A172 (cell line): ENCODE measurements around the gene TMEM145. TPM values are rescaled to one million over a fixed set of nuclear protein-coding genes. Genes with fewer than 3 reads are reported as not detected.
"Not testable (repeated sequence)": the region's sequence is repeated elsewhere in the genome, so short reads cannot be mapped to it uniquely, and the experiment has no call there.

Experiments
- DNase-seq: peaks from one replicate; pipeline ENCODE4 v3.0.0-alpha.2; 2015; ENCODE audit warnings: low spot score
- total RNA-seq: library from RNA; depleted of rRNA; stranded (reverse); fragments of >200 nt; shearing (Covaris generic); gene quantifications from 2 replicates; pipeline ENCODE4 v1.2.3, GENCODE V29; 2014; rRNA removed

TMEM145 gene
- not detected in 2 replicates for total RNA-seq

DNA sequence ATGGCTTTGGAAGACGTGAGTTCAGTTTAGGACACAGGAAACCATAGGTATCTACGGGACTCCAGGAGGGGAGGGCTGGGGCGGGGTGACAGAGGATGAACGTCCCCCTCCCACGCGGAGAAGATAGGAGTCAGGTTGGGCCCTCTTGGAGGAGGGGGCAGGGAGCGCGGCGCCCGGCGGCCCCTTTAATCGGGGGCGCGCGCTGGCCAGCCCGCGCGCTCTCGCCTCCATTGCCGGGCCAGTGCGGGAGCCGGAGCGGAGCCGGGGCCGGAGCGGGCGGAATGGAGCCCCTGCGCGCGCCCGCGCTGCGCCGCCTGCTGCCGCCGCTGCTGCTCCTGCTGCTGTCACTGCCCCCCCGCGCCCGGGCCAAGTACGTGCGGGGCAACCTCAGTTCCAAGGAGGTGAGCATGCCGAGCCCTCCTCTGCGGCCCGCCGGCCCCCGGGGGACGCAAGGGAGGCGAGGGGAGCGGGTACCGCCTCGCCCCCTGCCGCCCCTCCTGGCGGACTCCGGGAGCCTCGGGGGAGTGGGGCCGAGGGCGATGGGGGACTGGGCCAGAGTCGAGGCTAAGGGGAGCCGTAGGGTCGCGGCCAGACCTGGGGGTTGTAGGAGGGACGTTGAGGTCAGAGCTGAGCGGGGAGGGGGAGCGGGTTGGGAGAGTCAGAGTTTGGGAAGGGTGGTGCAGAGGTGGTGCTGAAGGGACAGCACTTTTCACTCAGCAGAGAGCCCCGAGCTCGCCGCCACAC, at the start of gene TMEM145:
Gene TMEM145 (plus strand): TSS at position 214 of the 744 bp plus-strand sequence. CDS start 68 bp downstream, at position 282.
- DNase-seq, result peak; percentile 35

DNA sequence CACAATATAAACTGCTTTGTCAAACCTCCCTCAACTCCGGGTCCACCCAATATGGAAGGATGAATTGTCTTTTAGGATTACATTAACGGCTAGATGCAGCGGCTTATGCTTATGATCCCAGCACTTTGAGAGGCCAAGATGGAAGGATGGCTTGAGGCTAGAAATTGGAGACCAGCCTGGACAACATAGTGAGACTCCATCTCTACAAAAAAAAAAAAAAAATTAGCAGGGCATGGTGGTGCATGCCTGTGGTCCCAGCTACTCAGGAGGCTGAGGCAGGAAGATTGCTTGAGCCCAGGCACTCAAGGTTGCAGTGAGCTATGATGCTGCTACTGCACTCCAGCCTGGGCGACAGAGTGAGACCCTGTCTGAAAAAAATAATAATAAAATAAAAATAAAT, 47.0 kb upstream of the TMEM145 start:
- not testable (repeated sequence) for DNase-seq

DNA sequence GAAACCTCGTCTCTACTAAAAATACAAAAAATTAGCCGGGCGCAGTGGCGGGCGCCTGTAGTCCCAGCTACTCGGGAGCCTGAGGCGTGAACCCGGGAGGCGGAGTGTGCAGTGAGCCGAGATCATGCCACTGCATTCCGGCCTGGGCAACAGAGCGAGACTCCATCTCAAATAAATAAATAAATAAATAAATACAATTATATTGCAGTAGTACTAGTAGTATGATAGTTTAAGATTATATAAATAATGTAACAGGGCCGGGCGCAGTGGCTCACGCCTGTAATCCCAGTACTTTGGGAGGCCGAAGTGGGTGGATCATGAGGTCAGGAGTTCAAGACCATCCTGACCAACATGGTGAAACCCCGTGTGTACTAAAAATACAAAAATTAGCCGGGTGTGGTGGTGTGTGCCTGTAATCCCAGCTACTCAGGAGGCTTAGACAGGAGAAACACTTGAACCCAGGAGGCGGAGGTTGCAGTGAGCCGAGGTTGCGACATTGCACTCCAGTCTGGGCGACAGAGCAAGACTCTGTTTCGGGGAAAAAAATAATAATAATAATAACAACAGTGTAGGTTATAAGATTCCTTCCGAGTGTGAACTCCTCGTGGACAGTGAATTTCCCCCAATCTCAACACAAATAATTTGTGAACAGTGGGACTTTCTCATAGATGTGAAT, 46.0 kb upstream of the TMEM145 start:
- not testable (repeated sequence) for DNase-seq

DNA sequence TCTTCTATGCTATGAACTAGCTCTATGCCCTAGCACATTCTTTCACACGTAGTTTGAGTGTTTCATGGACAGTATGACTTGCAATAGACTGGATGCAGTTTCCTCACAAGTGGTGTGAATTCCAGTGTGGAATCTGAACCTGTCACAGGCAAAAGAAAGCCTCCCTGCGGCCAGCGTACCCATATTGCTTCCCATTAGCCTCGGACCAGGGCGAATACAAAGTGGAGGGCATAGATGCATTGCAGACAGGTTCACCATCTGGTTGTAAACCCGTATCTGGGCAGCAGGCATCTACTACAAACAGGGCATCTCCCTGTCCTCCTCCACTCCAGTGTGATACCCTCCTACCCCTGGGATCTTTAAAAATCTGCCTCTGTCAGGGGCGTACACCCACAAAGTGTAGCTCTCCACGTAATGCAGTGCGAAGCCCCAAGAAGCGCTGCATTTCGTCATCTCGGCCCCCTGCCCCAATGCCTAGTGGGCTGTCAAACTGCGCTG, 45.4 kb upstream of the TMEM145 start:
- DNase-seq, result no peak

DNA sequence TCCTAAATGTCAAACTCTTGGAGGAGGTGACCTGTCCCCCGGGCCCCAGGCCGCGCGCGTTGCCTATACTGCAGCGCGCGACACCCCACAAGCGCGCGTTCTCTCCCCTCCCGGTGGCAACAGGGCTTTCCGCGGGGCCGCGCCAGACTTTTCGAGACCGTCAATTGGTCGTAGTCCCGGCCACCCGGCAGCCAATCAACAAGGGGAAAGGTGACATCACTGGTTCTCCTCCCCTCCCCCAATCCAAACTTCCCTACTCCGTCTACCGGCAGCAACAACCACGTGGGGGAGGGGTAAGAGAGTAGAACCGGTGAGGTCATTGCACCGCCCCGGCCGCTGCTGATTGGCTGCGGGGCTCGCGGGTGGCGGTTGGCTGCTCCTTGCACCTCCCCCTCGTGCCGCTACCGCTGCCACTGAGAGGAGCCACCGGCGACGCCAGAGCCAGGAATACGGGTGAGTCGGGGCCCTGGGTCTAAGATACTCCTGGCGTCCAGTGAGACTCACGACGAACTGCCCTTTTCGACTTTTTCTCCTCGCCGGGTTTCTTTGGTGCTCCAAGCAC, 44.9 kb upstream of the TMEM145 start:
- peak; percentile 100 for DNase-seq

DNA sequence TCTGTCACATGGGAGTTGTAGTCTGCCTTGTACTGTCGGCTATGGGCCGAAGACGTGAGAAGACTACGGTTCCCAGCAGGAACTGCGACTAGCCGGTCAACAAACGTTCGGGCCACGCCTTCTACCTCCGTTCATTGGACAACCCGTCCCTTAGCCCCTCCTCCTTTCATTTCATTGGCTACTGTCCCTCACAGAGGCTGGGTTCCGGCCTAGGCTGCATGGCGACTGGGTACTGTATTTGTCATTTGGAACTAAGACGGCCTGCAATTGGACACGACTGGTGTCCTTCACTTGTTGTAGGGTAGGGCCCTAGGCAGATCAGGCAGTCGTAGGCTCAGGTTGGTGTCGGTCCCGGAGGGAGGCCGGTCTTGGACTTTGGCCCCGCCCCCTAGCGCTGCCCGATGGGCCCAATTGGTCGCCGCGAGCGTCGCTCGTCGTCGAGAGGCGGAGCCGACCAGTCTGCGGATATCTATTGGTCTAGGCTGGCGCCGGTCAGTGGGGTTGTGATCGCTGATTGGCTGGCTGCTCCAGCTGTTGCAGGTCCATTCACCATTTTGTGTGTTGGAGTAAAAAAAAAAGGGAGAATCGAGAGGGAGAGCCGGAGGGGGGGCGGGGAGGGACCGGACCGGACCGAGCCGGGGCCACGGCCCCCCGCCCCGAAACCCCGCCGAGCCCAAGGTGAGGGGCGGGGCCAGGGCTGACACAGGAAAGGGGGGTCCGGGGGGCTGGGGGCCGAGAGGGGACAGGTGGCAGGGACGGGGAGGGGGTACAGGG, 44.2 kb upstream of the TMEM145 start, which contains the start of gene CIC:
Gene CIC (plus strand): TSS at position 549 of the 774 bp plus-strand sequence. CDS start 2,532 bp downstream, outside the sequence.
- DNase-seq, result peak; percentile 100

DNA sequence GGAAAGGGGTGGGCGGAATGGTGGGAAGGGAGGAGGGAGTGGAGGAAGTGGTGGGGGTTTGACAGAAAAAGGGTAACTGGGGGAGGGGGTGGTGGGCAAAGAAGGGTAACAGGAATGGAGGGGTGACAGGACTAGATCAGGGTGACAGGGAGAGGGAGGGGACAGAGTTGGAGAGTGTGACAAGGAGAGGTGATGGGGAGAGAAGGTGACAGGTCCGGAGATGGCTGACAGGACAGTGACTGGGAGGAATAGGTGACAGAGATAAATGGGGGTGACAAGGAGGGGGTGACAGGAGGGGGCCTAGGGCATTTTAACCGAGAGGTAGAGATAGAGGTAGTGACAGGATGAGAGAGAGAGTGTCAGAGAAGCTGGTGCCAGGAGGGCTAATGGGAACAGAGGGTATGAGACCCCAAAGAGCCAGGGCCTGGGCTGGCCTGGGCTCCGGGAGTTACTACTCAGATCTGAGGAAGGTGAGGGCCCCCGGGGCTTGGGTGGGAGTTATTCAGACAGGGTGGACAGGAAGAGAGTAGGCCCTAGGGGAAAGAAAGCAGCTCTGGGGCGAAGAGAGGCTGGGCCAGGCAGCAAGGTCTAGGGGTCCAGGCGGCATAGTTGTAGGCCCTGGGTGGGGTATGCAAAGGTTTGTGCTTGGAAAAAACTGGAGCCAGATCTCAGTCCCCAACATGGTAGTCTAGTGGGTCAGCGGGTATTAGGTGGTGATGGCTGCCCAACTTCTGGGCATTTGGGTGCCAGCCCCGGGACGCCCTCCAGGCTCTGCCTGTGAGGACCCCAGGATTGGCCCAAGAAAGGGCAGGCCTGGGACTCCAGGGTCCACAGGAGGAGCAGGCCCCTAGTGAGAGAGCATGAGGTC, 43.4 kb upstream of the TMEM145 start:
- no peak for DNase-seq

DNA sequence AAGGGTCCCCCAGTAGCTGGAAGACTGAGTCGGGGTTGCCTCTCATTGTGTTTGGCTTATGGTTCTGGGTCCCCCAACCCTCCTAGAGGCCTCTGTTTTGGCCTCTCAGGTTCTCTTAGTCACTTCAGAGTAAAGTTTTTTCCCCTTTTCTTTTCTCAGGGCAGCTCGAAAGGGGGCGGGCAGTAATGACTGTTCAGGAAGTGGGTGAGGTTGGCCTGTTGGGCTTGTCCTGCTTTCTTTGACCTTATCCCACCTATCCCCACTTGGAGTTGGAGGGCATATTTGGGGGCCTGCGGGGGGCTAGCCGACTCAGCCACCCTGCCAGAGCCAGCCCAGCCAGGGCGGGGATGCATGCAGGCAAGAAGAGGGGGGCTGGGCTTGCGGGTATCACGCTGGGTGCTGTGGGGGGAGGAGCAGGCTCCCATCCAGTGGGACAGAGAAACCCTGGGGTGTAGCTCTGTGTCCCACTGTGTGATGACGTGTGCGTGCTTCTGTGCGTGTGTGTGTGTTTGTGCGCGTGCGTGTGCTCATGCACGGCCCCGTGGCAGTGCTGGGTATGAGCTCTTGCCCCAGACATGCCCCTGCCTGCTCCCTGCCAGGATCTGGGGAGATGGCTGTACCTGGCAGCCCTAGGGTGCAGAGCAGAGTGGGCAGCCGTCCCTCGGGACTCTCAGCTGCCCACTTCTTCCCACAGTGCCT, 42.6 kb upstream of the TMEM145 start:
- peak; percentile 86 for DNase-seq

DNA sequence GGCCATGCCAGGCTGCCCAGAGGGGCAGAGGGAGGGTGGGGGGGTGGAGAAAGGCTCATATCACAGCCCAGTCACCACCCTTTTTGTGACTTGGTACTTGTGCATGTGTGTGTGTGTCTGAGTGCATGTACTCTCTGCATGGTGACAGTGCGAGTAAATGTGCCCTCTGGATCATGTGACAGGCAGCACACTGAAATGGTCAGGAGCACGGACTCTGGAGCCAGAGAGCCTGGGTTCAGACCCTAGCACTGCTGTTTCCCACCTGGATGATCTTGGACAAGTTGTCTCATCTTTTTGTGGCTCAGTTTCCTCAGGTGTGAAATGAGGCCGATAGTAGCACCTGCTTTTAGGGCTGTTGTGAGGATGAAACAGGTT, 42.1 kb upstream of the TMEM145 start:
- no peak for DNase-seq

DNA sequence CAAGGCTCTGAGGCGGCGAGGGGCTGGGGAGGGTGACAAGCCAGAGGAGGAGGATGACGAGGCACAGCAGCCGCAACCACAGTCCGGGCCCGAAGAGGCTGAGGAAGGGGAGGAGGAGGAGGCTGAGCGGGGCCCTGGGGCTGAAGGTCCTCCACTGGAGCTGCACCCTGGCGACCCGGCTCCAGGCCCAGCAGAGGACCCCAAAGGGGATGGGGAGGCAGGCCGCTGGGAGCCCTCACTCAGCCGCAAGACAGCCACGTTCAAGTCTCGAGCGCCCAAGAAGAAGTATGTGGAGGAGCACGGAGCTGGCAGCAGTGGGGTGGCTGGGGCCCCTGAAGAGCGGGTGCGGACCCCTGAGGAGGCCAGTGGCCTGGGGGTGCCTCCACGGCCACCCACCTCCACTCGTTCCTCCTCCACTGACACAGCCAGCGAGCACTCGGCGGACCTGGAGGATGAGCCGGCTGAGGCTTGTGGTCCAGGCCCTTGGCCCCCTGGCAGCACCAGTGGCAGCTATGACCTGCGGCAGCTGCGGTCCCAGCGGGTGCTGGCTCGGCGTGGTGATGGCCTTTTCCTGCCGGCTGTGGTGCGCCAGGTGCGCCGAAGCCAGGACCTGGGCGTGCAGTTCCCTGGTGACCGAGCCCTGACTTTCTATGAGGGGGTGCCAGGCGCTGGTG, 41.1 kb upstream of the TMEM145 start:
- no peak for DNase-seq

DNA sequence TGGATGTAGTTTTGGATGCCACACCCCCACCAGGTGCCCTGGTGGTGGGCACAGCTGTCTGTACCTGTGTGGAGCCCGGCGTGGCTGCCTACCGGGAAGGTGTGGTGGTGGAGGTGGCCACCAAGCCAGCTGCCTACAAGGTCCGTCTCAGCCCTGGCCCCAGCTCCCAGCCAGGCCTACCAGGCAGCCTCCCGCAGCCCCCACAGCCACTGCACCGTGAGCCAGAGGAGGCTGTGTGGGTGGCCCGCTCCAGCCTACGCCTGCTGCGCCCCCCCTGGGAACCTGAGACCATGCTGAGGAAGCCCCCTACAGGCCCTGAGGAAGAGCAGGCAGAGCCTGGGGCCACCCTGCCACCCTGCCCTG, 40.6 kb upstream of the TMEM145 start:
- DNase-seq, result no peak

DNA sequence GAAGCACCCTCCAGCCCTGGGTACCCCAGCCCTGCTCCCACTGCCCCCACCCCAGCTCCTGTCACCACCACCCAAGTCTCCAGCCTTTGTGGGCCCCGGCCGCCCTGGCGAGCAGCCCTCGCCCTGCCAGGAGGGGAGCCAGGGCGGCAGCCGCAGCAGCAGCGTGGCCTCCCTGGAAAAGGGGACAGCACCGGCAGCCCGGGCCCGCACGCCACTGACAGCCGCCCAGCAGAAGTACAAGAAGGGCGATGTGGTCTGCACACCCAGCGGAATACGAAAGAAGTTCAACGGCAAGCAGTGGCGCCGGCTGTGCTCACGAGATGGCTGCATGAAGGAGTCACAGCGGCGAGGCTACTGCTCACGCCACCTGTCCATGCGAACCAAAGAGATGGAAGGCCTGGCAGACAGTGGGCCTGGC, 40.1 kb upstream of the TMEM145 start:
- no peak for DNase-seq

DNA sequence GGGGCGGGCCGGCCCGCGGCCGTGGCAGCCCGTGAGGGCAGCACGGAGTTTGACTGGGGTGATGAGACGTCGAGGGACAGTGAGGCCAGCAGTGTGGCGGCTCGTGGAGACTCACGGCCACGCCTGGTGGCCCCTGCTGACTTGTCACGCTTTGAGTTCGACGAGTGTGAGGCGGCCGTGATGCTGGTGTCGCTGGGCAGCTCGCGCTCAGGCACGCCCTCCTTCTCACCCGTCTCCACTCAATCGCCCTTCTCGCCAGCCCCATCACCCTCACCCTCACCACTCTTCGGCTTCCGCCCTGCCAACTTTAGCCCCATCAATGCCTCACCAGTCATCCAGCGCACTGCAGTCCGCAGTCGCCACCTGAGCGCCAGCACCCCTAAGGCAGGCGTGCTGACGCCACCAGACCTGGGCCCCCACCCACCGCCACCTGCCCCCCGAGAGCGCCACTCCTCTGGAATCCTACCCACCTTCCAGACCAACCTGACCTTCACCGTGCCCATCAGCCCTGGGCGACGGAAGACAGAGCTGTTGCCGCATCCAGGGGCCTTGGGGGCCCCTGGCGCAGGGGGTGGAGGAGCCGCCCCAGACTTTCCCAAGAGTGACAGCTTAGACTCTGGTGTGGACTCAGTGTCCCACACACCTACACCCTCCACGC, 39.6 kb upstream of the TMEM145 start:
- DNase-seq, result no peak

DNA sequence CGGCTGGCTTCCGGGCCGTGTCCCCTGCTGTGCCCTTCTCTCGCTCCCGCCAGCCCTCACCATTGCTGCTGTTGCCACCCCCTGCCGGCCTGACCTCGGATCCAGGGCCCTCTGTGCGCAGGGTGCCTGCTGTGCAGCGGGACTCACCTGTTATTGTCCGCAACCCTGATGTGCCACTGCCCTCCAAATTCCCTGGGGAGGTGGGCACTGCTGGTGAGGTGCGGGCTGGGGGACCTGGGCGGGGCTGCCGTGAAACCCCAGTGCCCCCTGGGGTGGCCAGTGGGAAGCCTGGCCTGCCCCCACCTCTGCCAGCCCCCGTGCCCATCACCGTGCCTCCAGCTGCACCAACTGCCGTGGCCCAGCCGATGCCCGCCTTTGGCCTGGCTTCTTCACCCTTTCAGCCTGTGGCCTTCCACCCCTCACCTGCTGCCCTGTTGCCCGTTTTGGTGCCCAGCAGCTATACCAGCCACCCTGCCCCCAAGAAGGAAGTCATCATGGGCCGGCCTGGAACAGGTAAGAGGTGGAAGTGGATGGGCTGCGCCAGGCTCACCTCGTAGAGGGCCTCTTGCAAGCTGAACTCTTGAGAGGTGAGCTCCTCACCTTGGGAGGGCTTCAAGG, 38.9 kb upstream of the TMEM145 start:
- DNase-seq, result no peak

DNA sequence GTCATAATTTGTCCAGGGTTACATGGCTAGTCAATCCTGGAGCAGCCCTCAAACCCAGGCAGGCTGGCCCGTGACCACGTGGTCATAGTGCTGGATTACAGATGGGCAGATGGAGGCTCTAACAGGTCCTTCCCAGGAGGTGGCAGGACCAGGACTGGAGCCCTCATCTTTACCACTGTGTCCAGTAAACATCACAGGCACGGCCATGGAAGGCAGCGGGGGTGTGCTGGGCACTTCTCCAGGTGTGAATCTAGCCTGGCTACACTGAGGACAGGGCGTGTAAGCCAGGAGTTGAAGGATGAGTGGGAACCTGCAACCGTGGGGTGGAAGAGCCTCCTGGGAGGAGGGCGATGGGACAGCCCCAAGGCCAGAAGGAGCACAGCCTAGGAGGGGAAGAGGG, 38.0 kb upstream of the TMEM145 start:
- DNase-seq, result no peak

DNA sequence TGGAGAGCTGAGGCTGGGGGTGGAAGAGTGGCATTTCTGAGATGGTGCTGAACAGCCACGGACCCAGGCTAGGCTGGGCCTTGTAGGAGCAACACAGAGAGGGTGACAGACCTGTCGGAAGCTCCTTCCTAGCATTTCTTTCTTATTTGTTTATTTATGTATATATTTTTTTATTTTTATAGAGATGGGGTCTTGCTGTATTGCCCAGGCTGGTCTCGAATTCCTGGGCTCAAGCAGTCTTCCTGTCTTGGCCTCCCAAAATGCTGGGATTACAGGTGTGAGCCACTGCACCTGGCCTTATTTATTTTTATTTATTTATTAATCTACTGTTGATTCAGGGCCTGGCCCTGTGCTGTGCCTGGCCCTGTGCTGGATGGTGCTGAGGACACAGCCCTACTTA, 37.6 kb upstream of the TMEM145 start:
- DNase-seq, result no peak

DNA sequence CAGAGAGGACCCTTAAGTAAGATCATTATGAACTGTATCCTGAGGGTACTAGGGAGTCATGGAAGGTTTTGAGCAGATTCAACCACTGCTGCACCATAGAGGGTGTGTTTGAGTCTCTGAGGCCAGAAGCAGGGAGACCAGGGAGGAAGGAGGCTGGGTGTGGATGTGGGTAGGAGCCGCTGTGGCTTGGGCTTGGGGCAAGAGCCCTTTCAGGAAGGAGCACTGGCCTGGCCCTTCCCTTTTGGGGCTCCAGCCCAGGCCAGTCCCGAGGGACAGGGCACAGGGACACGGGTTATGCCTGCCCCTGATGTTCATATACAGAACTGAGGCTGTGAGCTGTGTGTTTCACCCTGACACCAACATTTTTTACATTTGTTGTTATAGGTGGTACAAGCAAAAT, 36.8 kb upstream of the TMEM145 start:
- DNase-seq, result no peak

DNA sequence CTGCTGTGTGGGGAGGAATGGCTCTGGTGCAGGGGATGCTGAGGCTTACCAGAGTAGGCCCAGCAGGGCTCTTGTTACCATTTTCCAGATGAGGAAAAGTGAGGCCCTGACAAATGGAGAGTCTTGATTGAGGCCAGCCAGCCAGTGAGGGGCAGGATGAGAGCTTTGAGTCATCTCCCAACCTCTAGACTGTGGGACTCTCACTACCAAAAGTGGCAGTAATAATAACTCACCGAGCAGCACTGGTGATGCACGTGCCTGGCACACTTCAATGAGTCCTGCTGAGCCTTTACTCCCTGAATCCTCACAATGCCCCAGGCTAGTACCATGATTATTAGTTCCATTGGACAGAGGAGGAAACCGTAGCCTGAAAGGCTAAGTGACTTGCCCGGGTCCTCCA, 36.3 kb upstream of the TMEM145 start:
- DNase-seq, result peak; percentile 57
